ENCODE data around the gene CTTNBP2NL.

GRCh38 chr1:112383759-112384370 is 12.1 kb upstream of the CTTNBP2NL start:
- TF ChIP-seq ZNF274 (IDR thresholded peaks at IDR 0.05; ENCODE audit: low read depth, low read length) (no peak), YY1 (IDR thresholded peaks at IDR 0.05; ENCODE audit: insufficient read depth, insufficient read length) (no peak), SUZ12 (IDR thresholded peaks at IDR 0.05; ENCODE audit: extremely low read depth, insufficient read depth, insufficient read length) (no peak)
